IgD-negative memory B cell (primary cell): ENCODE data around the gene NUCB1. TPM values are rescaled to one million over a fixed set of nuclear protein-coding genes. Genes with fewer than 3 reads are reported as not detected.
"Not testable (repeated sequence)": the region's sequence is repeated elsewhere in the genome, so short reads cannot be mapped to it uniquely, and the experiment has no call there.

Experiments
- H3K27ac Mint-ChIP-seq, 3 donors: one replicate each; pipeline ENCODE4 v1.8.0; 2020 to 2022; ENCODE audit warnings: mild to moderate bottlenecking in 3 of 3, mixed read lengths in 3 of 3, moderate library complexity in 1 of 3
- H3K27me3 Mint-ChIP-seq: one replicate; pipeline ENCODE4 v1.8.0; 2021; ENCODE audit warnings: mixed read lengths
- H3K36me3 Mint-ChIP-seq: one replicate; pipeline ENCODE4 v1.8.0; 2020; ENCODE audit warnings: mild to moderate bottlenecking, mixed read lengths
- H3K4me1 Mint-ChIP-seq, 3 donors: one replicate each; pipeline ENCODE4 v1.8.0; 2020 to 2022; ENCODE audit warnings: mixed read lengths in 3 of 3, mild to moderate bottlenecking in 1 of 3
- H3K4me3 Mint-ChIP-seq, 4 donors: one replicate each; pipeline ENCODE4 v1.8.0; 2020 to 2022; ENCODE audit warnings: mild to moderate bottlenecking in 4 of 4, mixed read lengths in 4 of 4, moderate library complexity in 3 of 4
- H3K9me3 Mint-ChIP-seq, 3 donors: one replicate each; pipeline ENCODE4 v1.8.0; 2020 to 2021; ENCODE audit warnings: mixed read lengths in 3 of 3, mild to moderate bottlenecking in 1 of 3
- polyA plus RNA-seq: library from polyadenylated mRNA; unstranded; fragments of 300-500 nt; fragmentation: Illumina TruSeq; gene quantifications from one replicate; pipeline ENCODE4 v1.2.3, GENCODE V29; 2021

The NUCB1 gene
- polyA plus RNA-seq, 1 donor from 2014 or later: 103 TPM

DNA sequence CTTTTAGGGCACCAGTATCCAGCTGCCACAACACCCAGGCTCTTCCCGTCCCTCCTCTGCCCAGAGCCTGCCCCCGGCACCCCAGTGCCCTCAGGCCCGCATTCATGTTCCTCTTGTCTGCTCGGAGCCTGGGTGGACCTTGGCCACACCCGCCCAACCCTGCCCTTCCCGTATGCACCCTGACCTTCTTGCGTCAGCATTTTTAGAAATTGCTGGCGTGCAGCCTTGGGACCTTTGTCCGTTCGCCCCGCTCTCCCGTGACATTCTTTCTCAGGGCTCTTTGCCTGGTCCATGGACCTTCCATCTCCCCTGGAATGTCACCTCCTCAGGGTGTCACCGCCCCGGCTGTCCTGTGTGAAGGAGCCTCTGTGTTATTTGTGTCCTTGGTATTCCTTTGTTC lies 7.6 kb downstream of the NUCB1 start:
- Mint-ChIP-seq H3K4me1 (peaks cover 0 to 2% (median 0%) of the 10 kb centered on the region in 3 donors), H3K27ac (peak overlapping the region in 1 of 3 donors; percentile 63), H3K27me3 (no peaks in the 10 kb centered on the region), H3K36me3 (peaks cover 9% of the 10 kb centered on the region), H3K9me3 (no peaks in the 10 kb centered on the region), H3K4me3 (peak overlapping the region in 1 of 4 donors; percentile 54)

DNA sequence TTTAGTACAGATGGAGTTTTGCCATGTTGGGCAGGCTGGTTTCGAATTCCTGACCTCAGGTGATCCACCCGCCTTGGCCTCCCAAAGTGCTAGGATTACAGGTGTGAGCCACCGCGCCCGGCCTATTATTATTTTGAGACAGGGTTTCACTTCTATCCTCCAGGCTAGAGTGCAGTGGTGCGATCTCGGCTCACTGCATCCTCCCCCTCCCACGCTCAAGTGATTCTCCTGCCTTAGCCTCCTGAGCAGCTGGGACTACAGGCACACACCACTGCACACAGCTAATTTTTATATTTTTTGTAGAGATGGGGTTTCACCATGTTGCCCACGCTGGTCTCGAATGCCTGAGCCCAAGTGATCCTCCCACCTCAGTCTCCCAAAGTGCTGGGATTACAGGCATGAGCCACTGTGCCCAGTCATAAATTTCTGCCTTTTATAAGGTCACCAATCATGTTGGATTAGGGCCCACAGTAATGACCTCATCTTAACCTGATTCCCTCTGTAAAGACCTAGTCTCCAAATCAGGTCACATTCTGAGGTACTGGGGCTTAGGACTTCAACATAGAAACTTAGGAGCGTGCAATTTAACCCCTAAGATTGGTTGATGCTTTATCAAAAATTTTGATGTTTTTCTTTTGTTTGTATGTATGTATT lies 9.4 kb downstream of the NUCB1 start:
- H3K27me3 Mint-ChIP-seq, H3K27ac Mint-ChIP-seq, H3K4me3 Mint-ChIP-seq, H3K9me3 Mint-ChIP-seq, H3K4me1 Mint-ChIP-seq: not testable (repeated sequence)
- H3K36me3 Mint-ChIP-seq: peaks cover 15% of the 10 kb centered on the region

DNA sequence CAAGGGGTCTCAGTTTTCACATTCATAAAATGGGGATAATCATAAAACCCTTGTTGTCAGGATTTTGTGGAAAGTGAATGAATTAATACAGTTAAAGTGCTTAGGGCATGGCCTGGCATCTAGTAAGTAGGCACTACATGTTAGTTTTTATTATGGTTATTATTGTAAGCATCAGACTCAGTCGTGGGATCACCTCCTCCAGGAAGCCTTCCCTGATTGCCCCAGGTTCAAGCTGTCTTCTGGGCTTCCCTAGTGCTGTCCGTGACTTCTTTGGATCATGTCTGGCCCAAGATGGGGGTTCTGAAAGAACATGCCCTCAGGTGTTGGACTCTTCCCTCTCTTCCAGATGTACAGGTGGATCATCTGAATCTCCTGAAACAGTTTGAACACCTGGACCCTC lies 10.7 kb downstream of the NUCB1 start:
- Mint-ChIP-seq H3K27ac (no peak overlapping the region), H3K36me3 (peaks cover 15% of the 10 kb centered on the region), H3K4me3 (no peak overlapping the region), H3K4me1 (no peaks in the 10 kb centered on the region), H3K9me3 (no peaks in the 10 kb centered on the region), H3K27me3 (no peaks in the 10 kb centered on the region)

DNA sequence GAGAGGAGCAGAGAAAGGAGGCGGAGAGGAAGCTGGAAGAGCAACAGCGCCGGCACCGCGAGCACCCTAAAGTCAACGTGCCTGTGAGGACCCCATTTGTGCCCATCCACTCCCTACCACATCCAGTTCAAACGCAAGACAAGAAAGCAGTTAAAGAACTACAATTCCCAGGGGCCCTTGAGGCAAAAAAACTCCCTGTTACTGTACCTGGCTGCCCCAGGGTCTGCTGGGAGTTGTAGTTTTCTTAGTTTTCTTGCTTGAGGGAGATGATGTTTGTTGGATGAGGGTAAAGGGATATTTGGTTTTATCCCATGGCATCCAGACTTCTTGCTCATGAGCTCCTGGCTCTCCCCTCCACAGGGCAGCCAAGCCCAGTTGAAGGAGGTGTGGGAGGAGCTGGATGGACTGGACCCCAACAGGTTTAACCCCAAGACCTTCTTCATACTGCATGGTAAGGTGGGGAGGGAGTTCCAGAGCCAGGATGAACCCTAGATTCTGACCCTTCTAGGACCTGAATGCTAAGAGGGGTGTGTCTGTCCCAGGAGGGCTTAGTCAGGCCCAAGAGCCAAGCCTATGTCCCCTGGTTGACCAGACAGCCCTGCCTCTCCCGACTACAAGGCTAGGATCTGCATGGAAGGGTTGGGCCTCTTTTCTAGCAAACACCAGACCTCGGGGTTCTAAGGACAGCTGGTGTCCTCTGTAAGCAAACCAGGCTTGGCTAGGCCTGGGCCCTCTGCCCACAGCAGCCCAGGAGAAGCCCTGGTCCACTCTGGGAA lies 13.2 kb downstream of the NUCB1 start:
- H3K4me3 Mint-ChIP-seq: peak overlapping the region in 1 of 4 donors; percentile 49
- H3K9me3 Mint-ChIP-seq: no peaks in the 10 kb centered on the region
- peaks cover 9% of the 10 kb centered on the region for H3K36me3 Mint-ChIP-seq
- no peaks in the 10 kb centered on the region for H3K27me3 Mint-ChIP-seq
- peaks cover 0 to 6% (median 4%) of the 10 kb centered on the region in 3 donors for H3K4me1 Mint-ChIP-seq
- H3K27ac Mint-ChIP-seq: no peak overlapping the region

DNA sequence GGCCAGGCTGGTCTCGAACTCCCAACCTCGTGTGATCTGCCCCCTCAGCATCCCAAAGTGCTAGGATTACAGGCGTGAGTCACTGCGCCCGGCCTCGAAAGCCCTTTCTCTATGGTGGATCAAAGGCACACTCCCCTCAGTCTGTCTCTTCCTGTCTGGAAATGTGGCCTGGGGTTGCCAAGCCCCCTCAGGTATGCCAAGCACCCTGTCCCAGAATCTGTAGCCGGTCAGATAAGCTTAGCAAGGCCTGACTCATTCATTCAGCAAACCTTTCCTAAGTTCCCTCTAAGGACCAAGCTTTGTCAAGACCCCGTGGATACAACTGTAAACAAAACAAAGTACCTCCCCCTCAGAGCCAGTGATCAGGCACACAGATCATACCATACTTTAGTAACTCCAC lies 14.1 kb downstream of the NUCB1 start:
- Mint-ChIP-seq H3K4me1 (peaks cover 0 to 6% (median 4%) of the 10 kb centered on the region in 3 donors), H3K9me3 (no peaks in the 10 kb centered on the region), H3K4me3 (no peak overlapping the region), H3K36me3 (peaks cover 11% of the 10 kb centered on the region), H3K27ac (no peak overlapping the region), H3K27me3 (no peaks in the 10 kb centered on the region)

DNA sequence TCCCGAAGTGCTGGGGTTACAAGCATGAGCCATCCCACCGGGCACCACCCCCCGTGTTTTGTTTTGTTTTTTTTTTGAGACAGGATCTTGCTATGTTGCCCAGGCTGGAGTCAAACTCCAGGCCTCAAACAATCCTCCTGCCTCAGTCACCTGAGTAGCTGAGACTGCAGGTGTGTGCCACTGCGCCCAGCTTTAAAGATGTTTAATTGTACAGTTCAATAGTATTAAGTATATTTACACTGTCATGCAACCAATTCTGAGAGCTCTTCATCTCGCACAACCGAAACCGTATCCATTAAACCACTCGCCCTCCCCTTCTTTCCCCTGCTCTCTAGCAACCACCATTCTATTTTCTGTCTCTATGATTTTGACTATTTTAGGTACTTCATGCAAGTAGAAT lies 15.6 kb downstream of the NUCB1 start:
- H3K27ac Mint-ChIP-seq: no peak overlapping the region
- peaks cover 11% of the 10 kb centered on the region for H3K36me3 Mint-ChIP-seq

DNA sequence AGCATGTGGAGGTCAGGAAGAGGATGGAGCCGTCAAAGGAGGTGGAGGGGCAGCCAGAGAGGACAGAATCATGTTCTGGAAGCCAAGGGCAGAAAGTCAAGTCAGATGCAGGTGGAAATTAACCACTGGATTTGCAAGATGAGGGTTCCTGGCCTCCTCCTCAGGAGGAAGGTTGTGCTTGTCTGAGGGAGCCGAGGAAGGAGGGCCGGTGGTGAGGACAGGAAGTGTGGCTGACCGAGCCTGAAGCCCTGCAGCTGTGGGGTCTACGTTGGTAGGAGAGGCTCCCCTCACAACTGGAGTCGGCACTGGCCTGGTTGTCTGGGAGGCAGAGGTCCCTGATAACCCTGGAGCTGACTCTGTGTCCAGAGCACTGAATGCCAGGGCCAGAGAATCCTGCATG lies 18.0 kb downstream of the NUCB1 start:
- Mint-ChIP-seq H3K27me3 (no peaks in the 10 kb centered on the region), H3K27ac (peak overlapping the region in 2 of 3 donors; percentile 50 to 63), H3K4me3 (no peak overlapping the region), H3K9me3 (no peaks in the 10 kb centered on the region), H3K4me1 (peaks cover 0 to 6% (median 5%) of the 10 kb centered on the region in 3 donors), H3K36me3 (peaks cover 4% of the 10 kb centered on the region)

More for the DNA sequence above, 15.6 kb downstream of the NUCB1 start:
- no peak overlapping the region for H3K4me3 Mint-ChIP-seq
- H3K9me3 Mint-ChIP-seq: no peaks in the 10 kb centered on the region
- H3K4me1 Mint-ChIP-seq: peaks cover 0 to 6% (median 4%) of the 10 kb centered on the region in 3 donors
- H3K27me3 Mint-ChIP-seq: no peaks in the 10 kb centered on the region

DNA sequence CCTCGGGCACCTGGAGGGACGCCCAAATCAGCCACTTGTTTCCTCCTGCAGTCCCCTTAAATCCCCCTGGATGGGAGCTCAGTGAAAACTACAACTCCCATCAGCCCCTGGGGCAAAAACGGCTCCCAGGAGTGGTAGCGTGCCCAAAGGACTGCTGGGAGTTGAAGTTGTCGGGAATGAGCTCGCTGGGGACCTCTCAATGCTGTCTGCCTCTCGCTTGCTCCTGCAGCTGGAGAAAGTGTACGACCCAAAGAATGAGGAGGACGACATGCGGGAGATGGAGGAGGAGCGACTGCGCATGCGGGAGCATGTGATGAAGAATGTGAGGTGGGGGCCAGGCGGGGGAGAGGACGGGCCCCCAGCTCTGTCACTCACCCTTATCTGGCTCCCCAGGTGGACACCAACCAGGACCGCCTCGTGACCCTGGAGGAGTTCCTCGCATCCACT lies 18.7 kb downstream of the NUCB1 start:
- peak overlapping the region in 1 of 3 donors; percentile 62 for H3K27ac Mint-ChIP-seq
- no peak overlapping the region for H3K4me3 Mint-ChIP-seq
- H3K9me3 Mint-ChIP-seq: no peaks in the 10 kb centered on the region
- H3K36me3 Mint-ChIP-seq: peaks cover 5% of the 10 kb centered on the region
- H3K4me1 Mint-ChIP-seq: peaks cover 0 to 6% (median 6%) of the 10 kb centered on the region in 3 donors
- no peaks in the 10 kb centered on the region for H3K27me3 Mint-ChIP-seq

DNA sequence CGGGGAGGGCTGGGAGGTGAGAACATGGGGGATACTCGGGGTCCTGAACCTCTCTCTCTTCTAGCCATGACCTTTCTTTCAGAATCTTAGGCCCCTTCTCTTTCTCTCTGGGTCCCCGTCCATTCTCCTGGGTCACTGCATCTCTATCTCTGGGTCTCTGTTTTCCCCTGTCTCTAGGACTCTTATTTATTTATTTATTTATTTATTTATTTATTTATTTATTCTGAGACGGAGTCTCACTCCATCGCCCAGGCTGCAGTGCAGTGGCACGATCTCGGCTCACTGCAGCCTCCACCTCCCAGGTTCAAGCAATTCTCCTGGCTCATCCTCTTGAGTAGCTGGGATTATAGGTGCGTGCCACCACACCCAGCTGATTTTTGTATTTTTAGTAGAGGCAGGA lies 19.2 kb downstream of the NUCB1 start:
- not testable (repeated sequence) for H3K4me1 Mint-ChIP-seq, H3K9me3 Mint-ChIP-seq, H3K36me3 Mint-ChIP-seq, H3K27me3 Mint-ChIP-seq, H3K4me3 Mint-ChIP-seq
- H3K27ac Mint-ChIP-seq: peak overlapping the region in 1 of 3 donors; percentile 62

DNA sequence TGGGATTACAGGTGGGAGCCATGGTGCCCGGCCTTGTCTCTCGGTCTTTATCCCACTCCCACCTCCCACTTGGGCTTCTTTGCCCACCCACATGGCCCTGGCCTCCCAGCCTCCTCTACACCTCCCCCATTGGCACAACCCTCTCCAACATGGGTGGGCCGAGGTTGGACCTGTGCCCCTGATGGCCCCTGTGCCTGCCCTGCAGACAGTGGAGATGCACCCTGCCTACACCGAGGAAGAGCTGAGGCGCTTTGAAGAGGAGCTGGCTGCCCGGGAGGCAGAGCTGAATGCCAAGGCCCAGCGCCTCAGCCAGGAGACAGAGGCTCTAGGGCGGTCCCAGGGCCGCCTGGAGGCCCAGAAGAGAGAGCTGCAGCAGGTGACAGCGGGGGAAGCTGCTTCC lies 20.8 kb downstream of the NUCB1 start:
- Mint-ChIP-seq H3K4me3 (no peak overlapping the region), H3K9me3 (no peaks in the 10 kb centered on the region), H3K36me3 (peaks cover 5% of the 10 kb centered on the region), H3K27ac (no peak overlapping the region), H3K4me1 (peaks cover 0 to 6% (median 6%) of the 10 kb centered on the region in 3 donors), H3K27me3 (no peaks in the 10 kb centered on the region)

DNA sequence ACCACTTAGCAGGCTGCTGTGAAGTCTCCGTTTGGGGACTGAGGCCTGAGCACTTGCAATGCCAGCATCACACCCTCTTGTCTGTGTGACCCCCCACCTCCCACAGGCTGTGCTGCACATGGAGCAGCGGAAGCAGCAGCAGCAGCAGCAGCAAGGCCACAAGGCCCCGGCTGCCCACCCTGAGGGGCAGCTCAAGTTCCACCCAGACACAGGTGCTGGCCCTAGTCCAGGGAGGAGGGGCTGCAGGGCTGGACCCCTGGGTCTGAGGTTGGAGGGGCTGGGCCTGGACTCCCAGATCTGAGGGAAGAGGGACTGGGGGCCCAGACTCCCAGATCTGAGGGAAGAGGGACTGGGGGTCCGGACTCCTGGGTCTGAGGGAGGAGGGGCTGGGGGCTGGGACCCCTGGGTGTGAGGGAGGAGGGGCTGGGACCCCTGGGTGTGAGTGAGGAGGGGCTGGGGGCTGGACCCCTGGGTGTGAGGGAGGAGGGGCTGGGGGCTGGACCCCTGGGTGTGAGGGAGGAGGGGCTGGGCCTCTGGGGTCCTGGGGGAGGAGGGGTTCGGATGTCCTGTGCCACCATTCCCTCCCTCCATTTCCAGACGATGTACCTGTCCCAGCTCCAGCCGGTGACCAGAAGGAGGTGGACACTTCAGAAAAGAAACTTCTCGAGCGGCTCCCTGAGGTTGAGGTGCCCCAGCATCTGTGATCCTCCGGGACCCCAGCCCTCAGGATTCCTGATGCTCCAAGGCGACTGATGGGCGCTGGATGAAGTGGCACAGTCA lies 21.8 kb downstream of the NUCB1 start:
- Mint-ChIP-seq H3K36me3 (peaks cover 5% of the 10 kb centered on the region), H3K27me3 (no peaks in the 10 kb centered on the region), H3K4me1 (peaks cover 0 to 6% (median 6%) of the 10 kb centered on the region in 3 donors), H3K4me3 (no peak overlapping the region), H3K9me3 (no peaks in the 10 kb centered on the region), H3K27ac (no peak overlapping the region)

DNA sequence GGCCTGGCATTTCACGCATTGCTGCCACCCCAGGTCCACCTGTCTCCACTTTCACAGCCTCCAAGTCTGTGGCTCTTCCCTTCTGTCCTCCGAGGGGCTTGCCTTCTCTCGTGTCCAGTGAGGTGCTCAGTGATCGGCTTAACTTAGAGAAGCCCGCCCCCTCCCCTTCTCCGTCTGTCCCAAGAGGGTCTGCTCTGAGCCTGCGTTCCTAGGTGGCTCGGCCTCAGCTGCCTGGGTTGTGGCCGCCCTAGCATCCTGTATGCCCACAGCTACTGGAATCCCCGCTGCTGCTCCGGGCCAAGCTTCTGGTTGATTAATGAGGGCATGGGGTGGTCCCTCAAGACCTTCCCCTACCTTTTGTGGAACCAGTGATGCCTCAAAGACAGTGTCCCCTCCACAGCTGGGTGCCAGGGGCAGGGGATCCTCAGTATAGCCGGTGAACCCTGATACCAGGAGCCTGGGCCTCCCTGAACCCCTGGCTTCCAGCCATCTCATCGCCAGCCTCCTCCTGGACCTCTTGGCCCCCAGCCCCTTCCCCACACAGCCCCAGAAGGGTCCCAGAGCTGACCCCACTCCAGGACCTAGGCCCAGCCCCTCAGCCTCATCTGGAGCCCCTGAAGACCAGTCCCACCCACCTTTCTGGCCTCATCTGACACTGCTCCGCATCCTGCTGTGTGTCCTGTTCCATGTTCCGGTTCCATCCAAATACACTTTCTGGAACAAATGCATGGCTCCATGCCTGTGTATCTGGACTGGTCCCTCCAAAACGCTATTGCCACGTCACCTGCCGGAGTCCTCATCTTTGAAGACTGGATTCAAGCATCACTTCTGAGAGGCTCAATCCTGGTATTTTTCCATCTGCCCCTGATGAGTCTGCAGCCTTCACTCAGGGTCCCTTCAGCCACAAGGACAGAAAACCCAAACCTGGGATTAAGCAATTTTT lies 22.7 kb downstream of the NUCB1 start:
- H3K4me1 Mint-ChIP-seq: peaks cover 0 to 5% (median 4%) of the 10 kb centered on the region in 3 donors

DNA sequence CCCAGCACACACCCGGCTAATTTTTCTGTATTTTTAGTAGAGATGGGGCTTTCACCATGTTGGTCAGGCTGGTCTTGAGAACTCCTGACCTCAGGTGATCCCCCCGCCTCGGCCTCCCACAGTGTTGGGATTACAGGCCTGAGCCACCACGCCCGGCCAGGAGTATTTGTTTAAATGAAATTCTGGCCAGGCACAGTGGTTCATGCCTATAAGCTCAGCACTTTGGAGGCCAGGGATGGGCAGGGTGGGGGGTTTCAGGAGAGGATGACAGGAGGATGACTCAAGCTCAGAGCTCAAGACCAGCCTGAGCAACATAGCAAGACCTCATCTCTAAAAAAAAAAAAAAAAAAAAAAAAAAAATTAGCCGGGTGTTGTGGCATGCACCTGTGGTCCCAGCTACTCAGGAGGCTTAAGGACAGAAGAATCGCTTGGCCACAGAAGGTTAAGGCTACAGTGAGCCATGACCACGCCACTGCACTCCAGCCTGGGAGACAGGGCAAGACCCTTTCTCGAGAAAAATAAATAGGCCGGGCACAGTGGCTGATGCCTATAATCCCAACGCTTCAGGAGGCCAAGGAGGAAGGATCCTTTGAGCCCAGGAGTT lies 25.2 kb downstream of the NUCB1 start:
- H3K36me3 Mint-ChIP-seq: peaks cover 3% of the 10 kb centered on the region
- no peaks in the 10 kb centered on the region for H3K27me3 Mint-ChIP-seq
- peaks cover 0 to 1% (median 0%) of the 10 kb centered on the region in 3 donors for H3K4me1 Mint-ChIP-seq
- no peak overlapping the region for H3K27ac Mint-ChIP-seq
- no peaks in the 10 kb centered on the region for H3K9me3 Mint-ChIP-seq
- no peak overlapping the region for H3K4me3 Mint-ChIP-seq

More for the DNA sequence above, 22.7 kb downstream of the NUCB1 start:
- Mint-ChIP-seq H3K27ac (no peak overlapping the region), H3K4me3 (peak overlapping the region in 1 of 4 donors; percentile 41), H3K36me3 (peaks cover 5% of the 10 kb centered on the region), H3K9me3 (no peaks in the 10 kb centered on the region), H3K27me3 (no peaks in the 10 kb centered on the region)

DNA sequence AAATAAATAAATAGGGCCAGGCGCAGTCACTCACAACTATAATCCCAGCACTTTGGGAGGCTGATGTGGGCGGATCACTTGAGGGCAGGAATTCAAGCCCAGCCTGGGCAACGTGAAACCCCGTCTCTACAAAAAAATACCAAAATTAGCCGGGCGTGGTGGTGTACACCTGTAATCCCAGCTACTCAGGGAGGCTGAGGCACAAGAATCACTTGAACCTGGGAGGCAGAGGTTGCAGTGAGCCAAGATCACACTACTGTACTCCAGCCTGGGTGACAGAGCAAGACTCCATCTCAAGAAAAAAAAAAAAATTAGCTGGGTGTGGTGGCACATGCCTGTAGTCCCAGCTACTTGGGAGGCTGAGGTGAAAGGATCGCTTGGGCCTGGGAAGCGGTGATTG lies 25.8 kb downstream of the NUCB1 start:
- H3K9me3 Mint-ChIP-seq, H3K36me3 Mint-ChIP-seq, H3K27me3 Mint-ChIP-seq, H3K4me3 Mint-ChIP-seq, H3K4me1 Mint-ChIP-seq, H3K27ac Mint-ChIP-seq: not testable (repeated sequence)
